ENCODE results near the gene SESN2. TPM values are rescaled to one million over a fixed set of nuclear protein-coding genes. Genes with fewer than 3 reads are reported as not detected.

Gene SESN2
- polyA plus RNA-seq, 4 donors = 17.9 to 23.6 (median 19.0) TPM

DNA sequence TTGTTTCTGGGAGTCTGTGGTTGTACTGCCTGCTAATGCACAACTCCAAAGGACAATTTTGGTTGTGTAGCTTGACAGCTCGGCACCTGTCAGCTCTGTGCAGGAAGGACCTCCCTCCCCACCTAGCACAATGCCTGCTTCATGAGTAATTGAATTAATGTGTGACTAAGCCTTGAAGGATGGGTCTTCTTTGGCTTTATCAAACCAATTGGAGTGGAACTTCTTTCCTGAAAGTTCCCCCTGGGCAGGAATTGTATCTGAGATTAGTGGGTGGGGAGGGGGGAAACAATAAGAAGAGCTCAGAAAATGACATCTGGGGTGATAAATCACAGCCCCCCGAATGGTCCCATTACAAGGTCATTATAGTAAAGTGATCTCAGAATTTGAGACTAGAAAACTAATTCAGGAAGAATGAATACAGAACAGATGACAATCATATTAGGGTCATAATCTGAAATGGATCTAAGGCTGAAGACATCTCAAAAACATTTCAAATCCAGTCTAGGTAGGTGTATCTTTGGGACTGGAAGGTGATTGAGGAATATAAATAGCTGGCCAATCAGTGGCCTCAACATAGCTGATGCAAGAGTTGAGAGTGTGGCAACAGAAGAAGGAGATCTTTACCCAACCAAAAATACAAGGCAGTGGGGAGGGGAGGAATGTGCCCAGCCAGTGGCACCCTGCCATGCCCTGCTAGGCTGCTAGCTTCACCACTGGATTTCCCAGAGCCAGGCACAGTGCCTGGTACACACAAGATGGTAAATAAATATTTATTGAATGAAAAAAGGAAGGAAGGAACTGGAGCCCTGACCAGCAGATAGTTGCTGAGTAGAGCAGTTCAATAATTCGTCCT lies 10.1 kb upstream of the SESN2 start:
- no peak for DNase-seq (ENCODE audit: low read depth in 4 of 4, low spot score in 2 of 4)

DNA sequence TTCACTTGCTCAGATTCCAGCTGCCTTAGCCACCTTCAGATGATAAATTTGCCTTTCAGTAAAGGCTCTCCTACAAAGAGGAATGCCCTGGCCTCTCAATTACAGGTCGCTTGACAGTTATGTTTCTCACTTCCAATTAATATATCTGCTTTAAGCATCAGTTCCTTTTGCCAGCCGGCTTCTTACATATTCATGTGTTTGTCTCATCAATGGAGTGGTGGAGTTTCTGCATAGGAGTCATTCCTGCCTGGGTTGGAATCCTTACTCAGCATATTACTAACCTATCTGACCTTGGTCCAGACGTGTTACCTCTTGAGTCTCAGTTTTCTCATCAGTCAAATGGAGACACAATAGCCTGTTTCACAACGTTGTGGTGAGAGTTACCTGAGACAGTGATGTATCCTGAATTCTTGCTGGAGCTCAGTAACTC lies 9.4 kb upstream of the SESN2 start:
- no peak for DNase-seq (ENCODE audit: low read depth in 4 of 4, low spot score in 2 of 4)

- DNase-seq (ENCODE audit: low read depth in 4 of 4, low spot score in 2 of 4) = no peak
Observed at GRCh38 chr1:28256197-28256827, 3.0 kb upstream of the SESN2 start.

DNA sequence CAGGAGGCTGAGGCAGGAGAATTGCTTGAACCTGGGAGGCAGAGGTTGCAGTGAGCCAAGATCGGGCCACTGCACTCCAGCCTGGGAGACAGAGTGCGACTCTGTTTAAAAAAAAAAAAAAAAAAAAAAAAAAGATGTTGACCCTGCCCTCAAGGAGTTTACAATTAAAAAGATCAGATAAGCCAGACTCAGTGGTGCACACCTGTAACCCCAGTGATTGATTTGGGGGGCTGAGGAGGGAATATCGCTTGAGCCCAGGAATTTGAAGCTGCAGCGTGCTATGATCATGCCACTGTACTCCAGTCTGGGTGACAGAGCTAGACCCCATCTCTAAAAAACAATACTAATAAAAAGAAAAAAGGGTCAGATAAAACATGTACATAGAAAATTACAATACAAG lies 1.6 kb upstream of the SESN2 start:
- DNase-seq (ENCODE audit: low read depth in 4 of 4, low spot score in 2 of 4) = no peak

DNA sequence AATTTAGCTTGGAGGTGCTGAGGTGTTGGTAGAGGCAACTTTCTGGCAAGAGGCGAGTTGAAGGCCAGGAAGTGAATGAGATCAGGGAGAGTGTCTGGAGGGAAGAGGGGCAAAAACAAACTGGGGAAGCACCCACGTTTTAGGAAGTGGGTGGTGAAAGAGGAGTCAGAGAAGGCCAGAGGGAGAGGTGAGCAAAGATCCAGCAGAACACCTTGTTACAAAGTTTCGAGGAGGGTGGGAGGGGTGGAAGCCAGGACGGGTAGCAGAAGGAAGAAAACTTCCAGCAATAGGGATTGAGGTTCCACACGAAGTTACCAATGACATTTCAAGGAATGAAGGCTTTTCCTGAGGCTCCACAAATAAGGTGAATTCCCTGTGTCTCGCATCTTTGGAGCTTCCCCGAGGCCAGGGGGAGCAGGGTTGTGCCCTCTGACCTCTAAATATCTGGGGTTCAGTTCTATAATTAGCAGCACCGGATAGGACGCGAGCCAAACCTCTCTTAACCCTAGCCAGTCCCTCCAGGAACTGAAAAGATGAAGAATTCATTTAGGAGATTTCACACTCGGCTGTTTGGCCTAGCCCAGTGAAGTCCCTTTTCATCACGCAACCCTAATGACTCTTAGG lies 578 bp upstream of the SESN2 start:
- no peak for DNase-seq (ENCODE audit: low read depth in 4 of 4, low spot score in 2 of 4)

DNA sequence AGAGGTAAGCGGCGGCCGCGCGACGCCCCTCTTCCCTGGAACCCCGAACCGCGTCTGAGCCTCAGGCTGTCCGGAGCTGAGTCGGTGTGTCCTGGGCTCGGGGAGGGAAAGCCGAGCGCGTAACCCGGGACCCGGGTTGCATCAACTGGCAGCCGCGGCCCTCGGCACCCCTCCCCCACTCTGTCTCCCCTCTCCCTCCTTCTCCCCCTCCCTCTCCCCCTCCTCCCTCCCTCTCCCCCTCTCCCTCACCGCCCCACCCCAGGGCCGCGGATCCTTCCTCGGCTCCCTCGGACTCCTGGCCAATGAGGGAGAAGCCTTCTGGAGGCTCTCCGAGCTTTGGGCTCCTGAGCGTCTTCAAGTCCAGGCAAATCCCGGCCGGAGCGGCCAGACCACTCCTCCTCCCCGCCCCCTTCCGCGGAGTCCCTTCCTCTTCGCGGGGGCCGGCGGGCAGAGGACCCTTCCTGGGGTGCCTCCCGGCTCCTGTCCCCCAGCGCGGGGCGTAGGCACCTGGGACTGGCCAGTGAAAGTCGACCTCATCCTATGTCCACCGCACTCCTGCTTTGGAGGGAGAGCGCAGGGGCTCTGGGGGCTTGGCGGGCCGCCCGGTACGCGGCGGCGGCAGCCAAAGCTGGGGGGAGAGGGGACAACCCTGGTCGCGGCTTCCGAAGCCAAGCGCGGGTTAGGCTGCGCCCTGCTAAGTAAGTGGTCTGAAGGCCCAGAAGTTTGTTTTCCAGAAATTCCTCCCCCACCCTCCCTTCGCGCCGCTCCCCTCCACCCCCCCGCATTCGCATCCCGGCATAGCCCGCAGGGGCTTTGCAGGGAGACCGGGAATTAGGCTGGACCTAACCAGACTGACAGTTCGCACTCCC lies 850 bp downstream of the SESN2 start:
- DNase-seq (ENCODE audit: low read depth in 4 of 4, low spot score in 2 of 4) = peak in 1 of 4 donors; percentile 73

DNA sequence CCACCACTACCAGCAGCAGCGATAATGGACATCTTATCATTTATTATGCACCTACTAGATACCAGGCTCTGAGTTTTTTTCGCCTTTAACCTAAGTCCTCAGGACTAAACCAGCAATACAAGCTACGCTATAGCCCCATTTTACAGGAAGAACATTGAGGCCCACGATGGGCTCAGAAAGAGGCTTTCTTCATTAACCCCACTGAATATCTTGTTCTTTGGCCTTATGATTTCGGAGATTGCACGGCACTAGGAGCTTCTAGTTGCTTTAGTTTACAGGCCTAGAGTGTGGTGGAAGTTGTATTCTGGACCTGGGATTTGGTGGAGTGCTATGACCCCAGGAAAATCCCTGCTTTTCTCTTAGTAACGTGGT lies 1.5 kb downstream of the SESN2 start:
- DNase-seq (ENCODE audit: low read depth in 4 of 4, low spot score in 2 of 4) = no peak

GRCh38 chr1:28264897-28265296 lies 5.6 kb downstream of the SESN2 start:
- DNase-seq (ENCODE audit: low read depth in 4 of 4, low spot score in 2 of 4) = no peak

DNA sequence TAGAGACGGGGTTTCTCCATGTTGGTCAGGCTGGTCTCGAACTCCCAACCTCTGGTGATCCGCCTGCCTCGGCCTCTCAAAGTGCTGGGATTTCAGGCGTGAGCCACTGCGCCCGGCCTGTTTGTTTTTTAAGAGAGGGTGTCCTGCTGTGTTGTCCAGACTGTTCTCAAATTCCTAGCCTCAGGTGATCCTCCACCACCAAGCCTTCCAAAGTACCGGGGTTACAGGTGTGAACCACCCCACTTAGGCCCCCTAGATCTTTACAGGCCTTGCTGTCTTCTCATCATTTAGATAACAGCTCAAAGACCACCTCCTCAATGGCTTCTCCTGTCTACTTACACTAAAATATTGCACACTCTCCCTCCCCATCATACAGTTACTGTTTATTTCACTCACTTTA lies 6.3 kb downstream of the SESN2 start:
- DNase-seq (ENCODE audit: low read depth in 4 of 4, low spot score in 2 of 4) = no peak

DNA sequence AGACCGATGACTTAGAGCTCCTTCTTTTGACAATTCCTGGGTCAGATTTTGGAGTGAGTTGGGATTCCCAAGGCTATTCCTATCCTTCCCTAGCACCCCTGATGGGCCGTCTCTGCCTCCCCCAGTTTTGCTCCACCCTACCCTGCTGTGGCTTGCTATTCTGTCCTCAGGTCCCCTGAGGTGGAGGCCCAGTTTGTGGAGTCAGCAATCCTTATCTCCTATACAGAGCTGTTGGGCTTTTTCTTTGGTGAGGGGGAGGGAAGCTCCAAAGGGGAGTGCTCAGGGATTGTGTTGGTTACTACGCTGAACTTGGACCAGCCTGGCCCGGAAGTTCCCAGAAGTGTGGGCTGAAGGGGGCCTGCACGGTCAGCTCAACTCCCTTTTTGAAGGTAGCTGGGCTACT lies 7.6 kb downstream of the SESN2 start:
- no peak for DNase-seq (ENCODE audit: low read depth in 4 of 4, low spot score in 2 of 4)

DNA sequence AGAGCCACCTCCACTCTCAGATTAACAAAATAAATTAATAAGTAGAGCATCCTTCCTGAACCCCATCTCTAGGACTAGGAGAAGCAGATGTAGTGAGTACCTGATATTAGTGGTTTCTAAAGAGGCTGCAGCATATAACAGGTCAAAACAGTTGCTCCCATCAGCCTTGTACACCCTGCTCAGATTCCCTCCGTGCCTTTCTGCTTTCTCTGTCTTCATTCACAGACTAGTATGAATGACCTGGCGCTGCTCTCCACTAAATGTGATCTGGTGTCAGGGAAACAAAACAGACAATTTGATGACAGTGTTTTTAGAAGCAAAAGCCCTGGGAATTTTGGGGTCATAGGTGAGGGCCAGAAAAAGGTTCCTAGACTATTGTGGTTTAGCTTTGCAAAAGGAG lies 8.3 kb downstream of the SESN2 start:
- DNase-seq (ENCODE audit: low read depth in 4 of 4, low spot score in 2 of 4) = no peak

- no peak for DNase-seq (ENCODE audit: low read depth in 4 of 4, low spot score in 2 of 4)
Observed at GRCh38 chr1:28269529-28269928, 10.2 kb downstream of the SESN2 start.

- DNase-seq (ENCODE audit: low read depth in 4 of 4, low spot score in 2 of 4) = no peak
Observed at GRCh38 chr1:28272215-28272852, 13.0 kb downstream of the SESN2 start.

DNA sequence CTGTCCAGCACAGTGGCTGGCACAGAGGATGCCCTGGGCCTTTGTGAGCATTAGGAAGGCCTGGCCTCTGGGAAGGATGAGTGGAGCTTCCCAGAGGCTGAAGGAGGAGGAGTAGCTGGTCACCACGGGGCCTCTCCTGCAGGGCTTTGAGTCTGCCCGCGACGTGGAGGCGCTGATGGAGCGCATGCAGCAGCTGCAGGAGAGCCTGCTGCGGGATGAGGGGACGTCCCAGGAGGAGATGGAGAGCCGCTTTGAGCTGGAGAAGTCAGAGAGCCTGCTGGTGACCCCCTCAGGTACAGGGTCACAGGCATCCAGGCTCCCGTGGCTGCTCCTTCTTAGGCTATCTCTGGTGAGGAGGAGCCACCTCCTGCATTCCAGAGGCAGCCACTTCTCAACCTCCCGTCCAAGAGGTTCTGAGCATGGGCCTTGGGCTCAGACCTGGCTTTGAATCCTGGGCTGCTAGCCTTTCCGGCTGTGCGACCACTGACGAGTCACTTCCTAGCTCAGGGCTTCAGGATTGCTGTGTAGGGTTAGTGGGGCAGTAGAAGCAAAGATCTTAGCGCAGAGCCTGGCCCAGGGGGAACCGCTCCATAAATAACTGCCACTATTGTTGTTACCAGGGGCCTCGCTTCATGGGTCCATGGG lies 14.0 kb downstream of the SESN2 start:
- no peak for DNase-seq (ENCODE audit: low read depth in 4 of 4, low spot score in 2 of 4)

- DNase-seq (ENCODE audit: low read depth in 4 of 4, low spot score in 2 of 4) = no peak
Observed at GRCh38 chr1:28278763-28279162, 19.4 kb downstream of the SESN2 start.

DNA sequence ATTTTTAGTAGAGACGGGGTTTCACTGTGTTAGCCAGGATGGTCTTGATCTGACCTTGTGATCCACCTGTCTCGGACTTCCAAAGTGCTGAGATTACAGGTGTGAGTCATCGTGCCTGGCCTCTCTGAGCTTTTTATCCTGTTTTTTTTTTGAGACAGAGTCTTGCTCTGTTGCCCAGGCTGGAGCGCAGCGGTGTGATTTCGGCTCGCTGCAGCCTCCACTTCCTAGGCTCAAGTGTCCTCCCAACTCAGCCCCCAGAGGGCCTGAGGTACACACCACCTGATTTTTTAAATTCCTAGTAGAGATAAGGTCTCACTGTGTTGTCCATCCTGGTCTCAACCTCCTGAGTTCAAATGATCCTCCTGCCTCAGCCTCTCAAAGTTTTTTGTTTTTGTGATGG lies 20.4 kb downstream of the SESN2 start:
- DNase-seq (ENCODE audit: low read depth in 4 of 4, low spot score in 2 of 4) = no peak

GRCh38 chr1:28280501-28280900 lies 21.2 kb downstream of the SESN2 start:
- no peak for DNase-seq (ENCODE audit: low read depth in 4 of 4, low spot score in 2 of 4)

GRCh38 chr1:28280977-28281381 lies 21.7 kb downstream of the SESN2 start:
- no peak for DNase-seq (ENCODE audit: low read depth in 4 of 4, low spot score in 2 of 4)

- no peak for DNase-seq (ENCODE audit: low read depth in 4 of 4, low spot score in 2 of 4)
Observed at GRCh38 chr1:28281608-28282425, 22.5 kb downstream of the SESN2 start.

All from left renal cortex interstitium (tissue), 4 donors.